Lung (tissue), 12 donors: ENCODE results near the gene MAP1LC3B2. TPM values are rescaled to one million over a fixed set of nuclear protein-coding genes. Genes with fewer than 3 reads are reported as not detected.
A peak's percentile ranks its signal among the peaks of the same experiment; 100 is the strongest.

Experiments used
- ATAC-seq: fragments of 200-7000 bp; cut with Tn5 transposase; one replicate; pipeline ENCODE4 v1.9.1; 2020; ENCODE audit warnings: moderate number of reproducible peaks; ENCODE audit not compliant: insufficient read depth, low FRiP score
- DNase-seq, 3 donors: peaks; one replicate each; pipeline ENCODE4 v3.0.0-alpha.2; 2013 to 2017
- H3K27ac ChIP-seq, 2 donors: one replicate each; pipeline ENCODE4 v1.5.1; 2013; ENCODE audit warnings: mild to moderate bottlenecking in 2 of 2, moderate library complexity in 2 of 2, control low read depth in 1 of 2, inconsistent platforms in 1 of 2, low read depth in 1 of 2, low read length in 1 of 2
- H3K27me3 ChIP-seq, 3 donors: one replicate each; pipeline ENCODE4 v1.5.1; 2013; ENCODE audit warnings: low read length in 2 of 3; ENCODE audit not compliant: control insufficient read depth in 3 of 3, insufficient read depth in 3 of 3
- H3K36me3 ChIP-seq, 4 donors: one replicate each; pipeline ENCODE4 v1.5.1; 2013; ENCODE audit warnings: low read length in 4 of 4, mild to moderate bottlenecking in 1 of 4, moderate library complexity in 1 of 4; ENCODE audit not compliant: control insufficient read depth in 4 of 4, insufficient read depth in 4 of 4
- H3K4me1 ChIP-seq, 5 donors: one replicate each; pipeline ENCODE4 v1.5.1; 2013; ENCODE audit warnings: low read length in 5 of 5, mild to moderate bottlenecking in 2 of 5, moderate library complexity in 1 of 5; ENCODE audit not compliant: control insufficient read depth in 5 of 5, insufficient read depth in 5 of 5
- H3K4me3 ChIP-seq: one replicate; pipeline ENCODE4 v1.5.1; 2013; ENCODE audit warnings: mild to moderate bottlenecking, control low read depth, moderate library complexity
- H3K9ac ChIP-seq, 2 donors: one replicate each; pipeline ENCODE4 v1.5.1; 2013; ENCODE audit warnings: low read length in 2 of 2, control low read depth in 1 of 2; ENCODE audit not compliant: insufficient read depth in 1 of 2
- H3K9me3 ChIP-seq, 4 donors: one replicate each; pipeline ENCODE4 v1.5.1; 2013; ENCODE audit warnings: low read length in 3 of 4, mild to moderate bottlenecking in 1 of 4, moderate library complexity in 1 of 4; ENCODE audit not compliant: control insufficient read depth in 4 of 4, insufficient read depth in 3 of 4
- CTCF ChIP-seq: IDR thresholded peaks from 2 replicates; pipeline ENCODE4 v1.5.1; 2012; ENCODE audit warnings: mild to moderate bottlenecking; ENCODE audit errors: control extremely low read depth, extremely low read depth
- WGBS, 2 donors: extraction: QIAGEN DNeasy Blood & Tissue Kit; methylation state at CpG; one replicate each; pipeline ENCODE4 v1.1.7; 2013; 5-methylcytosine and 5-hydroxymethylcytosine counted together
- polyA plus RNA-seq, 2 donors: library from polyadenylated mRNA; stranded (reverse); fragments of 200-250 nt; gene quantifications; one replicate each; pipeline ENCODE4 v1.2.1, GENCODE V29; 2013
- total RNA-seq, 2 donors: library from RNA; depleted of rRNA in 1 of 2; stranded (reverse); fragments of >200 nt in 1 of 2; gene quantifications; one replicate each; pipeline ENCODE4 v1.2.1, GENCODE V29; 2014 to 2021
- donor health status: control.
- donor health status: control.
- donor health status: Bipolar disorder and iron deficiency.
- donor health status: healthy.
- donor health status: DM: yes; HTN: yes; CAD: no.

Gene MAP1LC3B2
- total and polyA plus RNA-seq, 4 donors = 1.1 to 2.2 (median 2.0) TPM; not detected in 1

- Histone ChIP-seq H3K4me1 (no peaks in the 10 kb centered on the region), H3K4me3 (no peak overlapping the region), H3K36me3 (no peaks in the 10 kb centered on the region), H3K27me3 (no peaks in the 10 kb centered on the region), H3K9me3 (no peaks in the 10 kb centered on the region), H3K9ac (no peak overlapping the region), H3K27ac (no peak overlapping the region)
- ATAC-seq = no peak
- WGBS, 2 donors = 92% methylated on average over 4 of the region's 4 CpGs
- no peak for TF ChIP-seq CTCF
- no peak for DNase-seq
Observed at GRCh38 chr12:116577154-116577561, 18.0 kb downstream of the MAP1LC3B2 start.

- H3K27me3 ChIP-seq = no peaks in the 10 kb centered on the region
- WGBS, 2 donors = 82 to 86% methylated on average over 1 of the region's 1 CpG
- no peaks in the 10 kb centered on the region for H3K9me3 ChIP-seq
- ATAC-seq = no peak
- TF ChIP-seq CTCF = no peak
- no peaks in the 10 kb centered on the region for H3K36me3 ChIP-seq
- no peak for DNase-seq
- no peak overlapping the region for H3K9ac ChIP-seq
- H3K4me3 ChIP-seq = no peak overlapping the region
- no peak overlapping the region for H3K27ac ChIP-seq
- H3K4me1 ChIP-seq = no peaks in the 10 kb centered on the region
Observed at GRCh38 chr12:116578051-116578450, 18.9 kb downstream of the MAP1LC3B2 start.

GRCh38 chr12:116582610-116583009, 23.4 kb downstream of the MAP1LC3B2 start:
- no peak overlapping the region for H3K4me3 ChIP-seq
- H3K27ac ChIP-seq = no peak overlapping the region
- peak in 1 of 3 donors; percentile 45 for DNase-seq
- ATAC-seq = peak; percentile 90
- peaks cover 0 to 6% (median 2%) of the 10 kb centered on the region in 4 donors for H3K9me3 ChIP-seq
- WGBS, 2 donors = 57 to 85% methylated on average over 11 of the region's 11 CpGs
- no peaks in the 10 kb centered on the region for H3K27me3 ChIP-seq
- TF ChIP-seq CTCF = no peak
- no peak overlapping the region for H3K9ac ChIP-seq
- H3K36me3 ChIP-seq = no peaks in the 10 kb centered on the region
- H3K4me1 ChIP-seq = no peaks in the 10 kb centered on the region

- no peak for ATAC-seq
- Histone ChIP-seq H3K36me3 (no peaks in the 10 kb centered on the region), H3K9ac (no peak overlapping the region), H3K4me1 (no peaks in the 10 kb centered on the region), H3K27me3 (no peaks in the 10 kb centered on the region), H3K9me3 (peaks cover 0 to 6% (median 2%) of the 10 kb centered on the region in 4 donors), H3K27ac (no peak overlapping the region), H3K4me3 (no peak overlapping the region)
- DNase-seq = no peak
- WGBS, 2 donors = 92 to 93% methylated on average over 6 of the region's 6 CpGs
- no peak for TF ChIP-seq CTCF
Observed at GRCh38 chr12:116583129-116583694, 24.0 kb downstream of the MAP1LC3B2 start.
